Measurements from ENCODE around the gene TRIP13.

The TRIP13 gene

GRCh38 chr5:943201-943917 is 50.7 kb downstream of the TRIP13 start:
- Histone ChIP-seq H3K4me3 (ENCODE audit: low read depth, low read length) (no peak overlapping the region), H2AFZ (no peak overlapping the region), H3K36me3 (ENCODE audit: control insufficient read depth, insufficient read depth, low read length) (no peaks in the 10 kb centered on the region), H3K4me2 (ENCODE audit: low read length) (no peak overlapping the region), H3K27me3 (ENCODE audit: control insufficient read depth, insufficient read depth, low read length) (no peaks in the 10 kb centered on the region), H3K27ac (no peak overlapping the region), H3K79me2 (no peaks in the 10 kb centered on the region), H3K9ac (no peak overlapping the region), H3K9me3 (ENCODE audit: control insufficient read depth, low read length) (no peaks in the 10 kb centered on the region), H3K4me1 (peaks cover 5% of the 10 kb centered on the region)
- TF ChIP-seq CTCF (IDR thresholded peaks at IDR 0.05), result no peak

- no peak overlapping the region for H2AFZ ChIP-seq
- no peak overlapping the region for H3K4me2 ChIP-seq (ENCODE audit: low read length)
- no peak for TF ChIP-seq CTCF (IDR thresholded peaks at IDR 0.05)
- H3K4me1 ChIP-seq, result peaks cover 5% of the 10 kb centered on the region
- H3K79me2 ChIP-seq, result no peaks in the 10 kb centered on the region
- no peaks in the 10 kb centered on the region for H3K27me3 ChIP-seq (ENCODE audit: control insufficient read depth, insufficient read depth, low read length)
- no peak overlapping the region for H3K9ac ChIP-seq
- no peaks in the 10 kb centered on the region for H3K9me3 ChIP-seq (ENCODE audit: control insufficient read depth, low read length)
- no peaks in the 10 kb centered on the region for H3K36me3 ChIP-seq (ENCODE audit: control insufficient read depth, insufficient read depth, low read length)
- H3K27ac ChIP-seq, result no peak overlapping the region
- no peak overlapping the region for H3K4me3 ChIP-seq (ENCODE audit: low read depth, low read length)
Measured at GRCh38 chr5:943918-944620, 51.4 kb downstream of the TRIP13 start.

GRCh38 chr5:944621-944927 is 51.9 kb downstream of the TRIP13 start:
- TF ChIP-seq CTCF (IDR thresholded peaks at IDR 0.05), result no peak
- no peak overlapping the region for H3K4me3 ChIP-seq (ENCODE audit: low read depth, low read length)
- H3K4me2 ChIP-seq (ENCODE audit: low read length), result no peak overlapping the region
- no peaks in the 10 kb centered on the region for H3K36me3 ChIP-seq (ENCODE audit: control insufficient read depth, insufficient read depth, low read length)
- no peak overlapping the region for H2AFZ ChIP-seq
- no peaks in the 10 kb centered on the region for H3K27me3 ChIP-seq (ENCODE audit: control insufficient read depth, insufficient read depth, low read length)
- no peak overlapping the region for H3K27ac ChIP-seq
- no peaks in the 10 kb centered on the region for H3K79me2 ChIP-seq
- no peaks in the 10 kb centered on the region for H3K9me3 ChIP-seq (ENCODE audit: control insufficient read depth, low read length)
- H3K9ac ChIP-seq, result no peak overlapping the region
- H3K4me1 ChIP-seq, result peaks cover 5% of the 10 kb centered on the region

- no peaks in the 10 kb centered on the region for H3K36me3 ChIP-seq (ENCODE audit: control insufficient read depth, insufficient read depth, low read length)
- H3K27me3 ChIP-seq (ENCODE audit: control insufficient read depth, insufficient read depth, low read length), result no peaks in the 10 kb centered on the region
- no peak overlapping the region for H3K4me3 ChIP-seq (ENCODE audit: low read depth, low read length)
- no peak for TF ChIP-seq CTCF (IDR thresholded peaks at IDR 0.05)
- no peaks in the 10 kb centered on the region for H3K79me2 ChIP-seq
- H2AFZ ChIP-seq, result no peak overlapping the region
- H3K4me2 ChIP-seq (ENCODE audit: low read length), result no peak overlapping the region
- peaks cover 5% of the 10 kb centered on the region for H3K4me1 ChIP-seq
- H3K27ac ChIP-seq, result no peak overlapping the region
- H3K9ac ChIP-seq, result no peak overlapping the region
- H3K9me3 ChIP-seq (ENCODE audit: control insufficient read depth, low read length), result no peaks in the 10 kb centered on the region
Measured at GRCh38 chr5:944992-945685, 52.5 kb downstream of the TRIP13 start.

Measured in parathyroid adenoma (tissue), 2 donors.